Rectal smooth muscle tissue (tissue), 1 donor: Measurements from ENCODE around the gene THRAP3.
"Not testable (repeated sequence)": the region's sequence is repeated elsewhere in the genome, so short reads cannot be mapped to it uniquely, and the experiment has no call there.

Source experiments
- H3K27ac ChIP-seq: one replicate; pipeline ENCODE4 v1.7.0; 2013; ENCODE audit warnings: low read depth, low read length, inconsistent platforms
- H3K27me3 ChIP-seq: one replicate; pipeline ENCODE4 v1.7.0; 2013; ENCODE audit warnings: low read length; ENCODE audit not compliant: control insufficient read depth, insufficient read depth
- H3K36me3 ChIP-seq: one replicate; pipeline ENCODE4 v1.7.0; 2013; ENCODE audit warnings: low read length; ENCODE audit not compliant: control insufficient read depth, insufficient read depth
- H3K4me1 ChIP-seq: one replicate; pipeline ENCODE4 v1.7.0; 2013; ENCODE audit warnings: low read length; ENCODE audit not compliant: control insufficient read depth, insufficient read depth
- H3K4me3 ChIP-seq: one replicate; pipeline ENCODE4 v1.7.0; 2013; ENCODE audit warnings: low read length
- H3K9ac ChIP-seq: one replicate; pipeline ENCODE4 v1.7.0; 2013; ENCODE audit warnings: low read length

The THRAP3 gene

GRCh38 chr1:36211841-36212240 lies 12.4 kb upstream of the THRAP3 start:
- H3K4me3 ChIP-seq = no peak overlapping the region
- H3K9ac ChIP-seq = no peak overlapping the region
- H3K4me1 ChIP-seq = peaks cover 3% of the 10 kb centered on the region
- H3K36me3 ChIP-seq = no peaks in the 10 kb centered on the region
- H3K27ac ChIP-seq = no peak overlapping the region
- H3K27me3 ChIP-seq = no peaks in the 10 kb centered on the region

GRCh38 chr1:36212782-36213181 lies 11.5 kb upstream of the THRAP3 start:
- Histone ChIP-seq H3K9ac (no peak overlapping the region), H3K27me3 (no peaks in the 10 kb centered on the region), H3K36me3 (no peaks in the 10 kb centered on the region), H3K4me3 (no peak overlapping the region), H3K27ac (no peak overlapping the region), H3K4me1 (no peaks in the 10 kb centered on the region)

DNA sequence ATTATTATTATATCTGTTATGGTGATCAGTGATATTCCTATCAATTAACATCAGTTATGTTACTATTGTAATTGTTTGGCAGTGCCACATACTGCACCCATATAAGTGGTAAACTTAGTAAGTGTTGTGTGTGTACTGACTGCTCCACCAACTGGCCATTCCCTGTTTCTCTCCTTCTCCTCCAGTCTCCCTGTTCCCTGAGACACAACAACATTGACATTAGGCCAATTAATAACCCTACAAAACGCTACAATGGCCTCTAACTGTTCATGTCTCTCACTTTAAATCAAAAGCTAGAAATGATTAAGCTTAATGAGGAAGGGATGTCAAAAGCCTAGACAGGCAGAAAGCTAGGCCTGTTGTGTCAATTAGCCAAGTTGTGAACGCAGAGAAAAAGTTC lies 6.6 kb upstream of the THRAP3 start:
- Histone ChIP-seq H3K9ac (no peak overlapping the region), H3K27ac (no peak overlapping the region), H3K27me3 (no peaks in the 10 kb centered on the region), H3K4me3 (no peak overlapping the region), H3K36me3 (no peaks in the 10 kb centered on the region), H3K4me1 (no peaks in the 10 kb centered on the region)

DNA sequence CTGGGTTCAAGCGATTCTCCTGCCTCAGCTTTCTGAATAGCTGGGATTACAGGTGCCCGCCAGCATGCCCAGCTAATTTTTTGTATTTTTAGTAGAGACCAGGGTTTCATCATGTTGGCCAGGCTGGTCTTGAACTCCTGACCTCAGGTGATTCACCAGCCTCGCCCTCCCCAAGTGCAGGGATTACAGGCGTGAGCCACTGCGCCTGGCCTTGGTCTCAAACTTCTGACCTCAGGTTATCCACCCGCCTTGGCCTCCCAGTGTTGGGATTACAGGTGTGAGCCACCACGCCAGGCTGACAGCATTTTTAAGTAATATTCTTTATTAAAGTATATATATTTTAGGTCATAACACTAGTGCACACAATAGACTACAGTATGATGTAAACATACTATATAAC lies 2.3 kb upstream of the THRAP3 start:
- H3K27me3 ChIP-seq, H3K36me3 ChIP-seq, H3K9ac ChIP-seq, H3K4me3 ChIP-seq, H3K27ac ChIP-seq: not testable (repeated sequence)
- H3K4me1 ChIP-seq = peaks cover 17% of the 10 kb centered on the region

DNA sequence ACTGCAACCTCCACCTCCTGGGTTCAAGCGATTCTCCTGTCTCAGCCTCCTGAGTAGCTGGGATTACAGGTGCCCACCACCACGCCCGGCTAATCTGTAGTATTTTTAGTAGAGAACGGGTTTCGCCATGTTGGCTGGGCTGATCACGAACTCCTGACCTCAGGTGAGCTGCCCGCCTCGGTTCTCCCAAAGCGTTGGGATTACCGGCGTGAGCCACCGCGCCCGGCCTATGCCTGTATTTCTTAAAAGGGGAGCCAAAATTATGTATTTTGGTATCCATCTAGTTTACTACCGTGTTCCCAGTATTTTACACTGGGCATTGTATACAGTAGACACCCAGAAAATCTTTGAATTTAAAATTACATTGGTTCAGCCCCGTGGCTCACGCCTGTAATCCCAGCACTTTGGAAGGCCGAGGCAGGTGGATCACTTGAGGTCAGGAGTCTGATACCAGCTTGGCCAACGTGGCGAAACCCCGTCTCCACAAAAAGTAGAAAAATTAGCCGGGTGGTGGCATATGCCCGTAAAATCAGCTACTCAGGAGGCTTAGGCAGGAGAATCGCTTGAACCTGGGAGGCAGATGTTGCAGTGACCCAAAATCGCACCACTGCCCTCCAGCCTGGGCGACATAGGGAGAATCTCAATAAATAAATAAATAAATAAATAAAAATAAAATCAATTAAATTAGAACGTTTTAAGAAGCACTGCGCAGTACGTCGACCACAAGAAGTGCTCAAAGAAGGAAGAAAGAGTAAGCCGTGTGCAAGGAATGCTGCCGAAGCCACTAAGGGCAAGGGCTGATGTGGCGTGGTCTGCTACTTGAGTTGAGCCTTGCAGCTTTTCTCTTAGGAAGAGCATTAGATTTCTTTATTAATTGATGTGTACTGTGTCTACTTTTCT lies 1.5 kb upstream of the THRAP3 start:
- H3K27ac ChIP-seq = peak overlapping the region; percentile 98
- H3K4me1 ChIP-seq = peaks cover 17% of the 10 kb centered on the region
- H3K9ac ChIP-seq = peak overlapping the region; percentile 72
- H3K36me3 ChIP-seq = no peaks in the 10 kb centered on the region
- no peaks in the 10 kb centered on the region for H3K27me3 ChIP-seq
- peak overlapping the region; percentile 80 for H3K4me3 ChIP-seq

DNA sequence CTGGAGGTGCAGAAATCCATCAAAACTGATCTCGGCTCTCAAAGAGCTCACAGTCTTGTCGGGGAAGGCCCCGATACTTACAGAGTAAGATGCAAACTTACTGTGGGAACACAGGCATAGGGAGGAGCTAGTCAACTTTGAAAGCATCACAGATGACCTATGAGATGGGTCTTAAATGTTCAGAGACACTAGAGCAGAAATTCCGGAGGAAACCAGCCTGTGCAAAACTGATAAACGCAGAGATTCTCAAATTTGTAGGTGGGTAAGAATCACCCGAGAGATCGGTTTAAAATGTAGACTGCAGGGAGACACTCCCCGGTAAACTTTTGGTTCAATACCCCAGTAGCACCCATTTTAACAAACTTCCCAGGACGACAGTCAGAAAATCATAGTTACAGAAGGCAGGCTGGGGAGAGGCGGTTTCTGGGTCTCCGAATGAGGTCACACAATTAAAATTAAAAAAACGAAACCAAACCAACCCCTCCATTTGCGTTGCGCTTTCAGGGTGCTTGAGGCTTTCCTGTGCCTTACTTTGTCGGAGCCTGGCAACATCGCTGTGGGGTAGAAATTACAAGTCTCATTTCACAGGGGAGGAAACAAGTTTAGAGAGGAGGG lies 755 bp upstream of the THRAP3 start:
- H3K4me3 ChIP-seq = peak overlapping the region; percentile 80
- peak overlapping the region; percentile 98 for H3K27ac ChIP-seq
- H3K4me1 ChIP-seq = peaks cover 17% of the 10 kb centered on the region
- H3K36me3 ChIP-seq = no peaks in the 10 kb centered on the region
- H3K9ac ChIP-seq = peak overlapping the region; percentile 72
- H3K27me3 ChIP-seq = no peaks in the 10 kb centered on the region

GRCh38 chr1:36224537-36225282 lies 467 bp downstream of the THRAP3 start:
- Histone ChIP-seq H3K36me3 (no peaks in the 10 kb centered on the region), H3K27me3 (no peaks in the 10 kb centered on the region), H3K9ac (peak overlapping the region; percentile 99), H3K4me3 (peak overlapping the region; percentile 97), H3K27ac (peak overlapping the region; percentile 91), H3K4me1 (peaks cover 17% of the 10 kb centered on the region)

GRCh38 chr1:36225283-36225899 lies 1.1 kb downstream of the THRAP3 start:
- Histone ChIP-seq H3K4me3 (peak overlapping the region; percentile 97), H3K27me3 (no peaks in the 10 kb centered on the region), H3K9ac (no peak overlapping the region), H3K4me1 (peaks cover 17% of the 10 kb centered on the region), H3K36me3 (no peaks in the 10 kb centered on the region), H3K27ac (peak overlapping the region; percentile 91)

DNA sequence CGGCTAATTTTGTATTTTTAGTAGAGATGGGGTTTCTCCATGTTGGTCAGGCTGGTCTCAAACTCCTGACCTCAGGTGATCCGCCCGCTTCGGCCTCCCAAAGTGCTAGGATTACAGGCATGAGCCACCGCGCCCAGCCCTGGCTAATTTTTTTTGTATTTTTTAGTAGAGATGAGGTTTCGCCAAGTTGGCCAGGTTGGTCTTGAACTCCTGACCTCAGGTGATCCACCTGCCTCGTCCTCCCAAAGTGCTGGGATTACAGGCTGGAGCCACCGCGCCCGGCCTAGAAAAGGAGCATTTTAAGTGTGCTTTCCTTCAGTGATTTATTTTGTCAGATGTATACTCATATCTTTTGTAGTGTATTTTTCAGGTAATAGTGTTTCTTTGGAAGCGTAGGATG lies 6.0 kb downstream of the THRAP3 start:
- not testable (repeated sequence) for H3K27ac ChIP-seq, H3K9ac ChIP-seq, H3K36me3 ChIP-seq, H3K27me3 ChIP-seq, H3K4me3 ChIP-seq
- peaks cover 14% of the 10 kb centered on the region for H3K4me1 ChIP-seq

DNA sequence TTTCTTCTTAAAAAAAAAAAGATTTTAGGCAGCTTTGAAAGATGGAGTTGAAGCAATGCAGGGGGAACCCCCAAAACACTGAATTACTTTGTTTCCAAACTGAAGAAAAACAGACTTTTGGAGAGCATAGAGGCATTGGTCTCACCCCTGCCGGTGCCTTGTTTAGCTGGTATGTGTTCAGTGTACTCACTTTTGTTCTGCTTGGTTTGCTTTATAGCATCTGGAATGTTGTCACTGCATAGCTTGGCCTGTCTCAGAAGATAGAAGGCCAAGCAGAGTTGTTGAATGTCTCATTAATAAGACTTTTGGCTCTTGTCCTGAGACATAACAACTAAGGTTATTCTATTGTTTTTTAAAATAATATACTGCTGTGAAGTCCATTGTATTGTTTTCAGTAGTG lies 6.9 kb downstream of the THRAP3 start:
- Histone ChIP-seq H3K36me3 (no peaks in the 10 kb centered on the region), H3K4me1 (peaks cover 5% of the 10 kb centered on the region), H3K27me3 (no peaks in the 10 kb centered on the region), H3K27ac (no peak overlapping the region), H3K9ac (no peak overlapping the region), H3K4me3 (no peak overlapping the region)

DNA sequence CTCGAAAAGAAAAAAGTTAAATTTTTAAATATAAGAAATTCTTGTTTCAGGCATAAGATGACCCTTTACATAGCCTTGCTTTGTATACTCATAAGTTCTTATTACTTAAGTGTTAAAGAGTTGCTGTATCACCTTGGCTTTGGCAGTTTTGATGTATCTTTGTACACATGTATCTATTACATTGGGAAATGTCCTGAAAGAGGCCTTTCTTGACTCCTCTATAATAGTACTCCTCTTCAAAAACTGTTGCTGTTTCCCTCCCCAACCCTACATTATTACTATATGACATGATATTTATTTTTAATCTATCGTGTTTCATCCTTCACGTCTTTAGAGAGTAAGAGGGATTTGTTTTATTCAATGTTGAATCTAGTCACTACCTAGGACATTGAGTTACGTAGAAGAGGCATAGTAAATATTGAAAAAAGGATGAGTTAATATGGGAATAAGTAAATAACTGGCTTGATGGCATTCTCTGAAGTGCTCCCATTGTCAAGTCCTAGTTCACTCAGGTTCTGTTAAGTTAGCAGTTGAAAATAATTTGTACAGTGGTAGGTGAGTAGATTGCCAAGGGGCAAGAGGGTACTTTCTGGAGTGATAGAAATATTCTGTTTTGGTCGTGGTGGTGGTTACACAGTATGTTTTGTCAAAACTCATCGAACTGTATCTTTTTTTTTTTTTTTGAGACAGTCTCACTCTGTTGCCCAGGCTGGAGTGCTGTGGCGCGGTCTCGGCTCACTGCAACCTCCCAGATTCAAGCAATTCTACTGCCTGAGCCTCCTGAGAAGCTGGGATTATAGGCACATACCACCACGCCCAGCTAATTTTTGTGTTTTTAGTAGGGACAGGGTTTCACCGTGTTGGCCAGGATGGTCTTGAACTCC lies 8.2 kb downstream of the THRAP3 start:
- H3K36me3 ChIP-seq = no peaks in the 10 kb centered on the region
- H3K4me1 ChIP-seq = peaks cover 3% of the 10 kb centered on the region
- no peaks in the 10 kb centered on the region for H3K27me3 ChIP-seq
- H3K9ac ChIP-seq = no peak overlapping the region
- H3K27ac ChIP-seq = no peak overlapping the region
- no peak overlapping the region for H3K4me3 ChIP-seq
